Endothelial cell of umbilical vein (primary cell): ENCODE results near the gene UBXN11. TPM values are rescaled to one million over a fixed set of nuclear protein-coding genes. Genes with fewer than 3 reads are reported as not detected.

Experiments used
- BruUV-seq: library from RNA; stranded (reverse); fragments of 400-500 nt; replicated peaks from 2 replicates; lab custom pipeline; 2021; lab: Mats Ljungman, UMichigan
- CTCF ChIA-PET: fragments of 300-600, 350-600 bp; sonication (Branson Sonifier 250); formaldehyde crosslinking; loops from one replicate; lab custom pipeline; 2021; ENCODE audit warnings: antibody characterized with exemption, inconsistent platforms; lab: Charles Lee
- POLR2A ChIA-PET: fragments of 300-600, 350-600 bp; sonication (Branson Sonifier 250); formaldehyde crosslinking; loops from one replicate; lab custom pipeline; 2021; ENCODE audit warnings: antibody characterized with exemption, inconsistent platforms; lab: Charles Lee
- DNase-seq: peaks from one replicate; pipeline ENCODE4 v3.0.0-alpha.2; 2011; ENCODE audit warnings: low read depth, low spot score
- FAIRE-seq: peaks from 2 replicates; lab custom pipeline; 2011; peaks lifted over from hg19 to GRCh38; lab: Jason Lieb, UNC
- H2AFZ ChIP-seq: 2 replicates; pipeline ENCODE4 v1.6.0; 2012; ENCODE audit warnings: low read depth, low read length, control low read depth, inconsistent platforms
- H3K27ac ChIP-seq: 2 replicates; pipeline ENCODE4 v1.5.1; 2011; ENCODE audit warnings: low read depth, mild to moderate bottlenecking, control low read depth, low read length, moderate library complexity; ENCODE audit not compliant: insufficient read depth
- H3K27me3 ChIP-seq, 2 experiments: 2 replicates each; pipeline versions ENCODE4 v1.6.0 to v1.6.1; 2011; ENCODE audit warnings: low read length in 2 of 2, mixed read lengths in 1 of 2; ENCODE audit not compliant: control insufficient read depth in 2 of 2, insufficient read depth in 2 of 2
- H3K36me3 ChIP-seq, 2 experiments: 2 replicates in 1 of 2; 3 replicates in 1 of 2; pipeline ENCODE4 v1.5.1; 2011; ENCODE audit warnings: low read length in 2 of 2, mild to moderate bottlenecking in 1 of 2, moderate library complexity in 1 of 2; ENCODE audit not compliant: control insufficient read depth in 2 of 2, insufficient read depth in 2 of 2; ENCODE audit errors: extremely low read depth in 1 of 2
- H3K4me1 ChIP-seq: 3 replicates; pipeline ENCODE4 v1.5.1; 2011; ENCODE audit warnings: mild to moderate bottlenecking, low read length; ENCODE audit not compliant: control insufficient read depth, insufficient read depth; ENCODE audit errors: extremely low read depth
- H3K4me2 ChIP-seq: 2 replicates; pipeline ENCODE4 v1.6.1; 2011; ENCODE audit warnings: low read length, control low read depth, mixed read lengths; ENCODE audit not compliant: insufficient read depth
- H3K4me3 ChIP-seq, 3 experiments: fragments of 200-600 bp in 1 of 3; sonication (generic), shearing (Covaris generic) in 1 of 3; replicated peaks in 1 of 3; 2 replicates each; pipeline ENCODE4 v1.5.1; 2011 to 2016; ENCODE audit warnings: control low read depth in 3 of 3, low read length in 3 of 3, mild to moderate bottlenecking in 2 of 3, inconsistent platforms in 1 of 3, low read depth in 1 of 3, moderate library complexity in 1 of 3; ENCODE audit not compliant: insufficient read depth in 1 of 3
- H3K79me2 ChIP-seq: 2 replicates; pipeline ENCODE4 v1.6.0; 2012; ENCODE audit warnings: low read length, inconsistent platforms; ENCODE audit not compliant: control insufficient read depth, insufficient read depth
- H3K9ac ChIP-seq: replicated peaks from 2 replicates; pipeline ENCODE3; 2011; ENCODE audit warnings: low read length, control low read depth; ENCODE audit not compliant: insufficient read depth; ENCODE audit errors: extremely low read depth
- H3K9me1 ChIP-seq: replicated peaks from 3 replicates; pipeline ENCODE4 v1.6.0; 2011; ENCODE audit warnings: mild to moderate bottlenecking, low read length; ENCODE audit not compliant: control insufficient read depth, insufficient read depth; ENCODE audit errors: extremely low read depth
- H3K9me3 ChIP-seq: replicated peaks from 2 replicates; pipeline ENCODE4 v1.5.1; 2012; ENCODE audit warnings: low read length, inconsistent platforms; ENCODE audit not compliant: control insufficient read depth, insufficient read depth
- H4K20me1 ChIP-seq: replicated peaks from 2 replicates; pipeline ENCODE3; 2011; ENCODE audit warnings: mild to moderate bottlenecking, low read length; ENCODE audit not compliant: control insufficient read depth, insufficient read depth; ENCODE audit errors: extremely low read depth
- EZH2 ChIP-seq: IDR thresholded peaks from 2 replicates; pipeline ENCODE4 v1.6.1; 2012; ENCODE audit warnings: borderline replicate concordance, low read depth, mild to moderate bottlenecking, moderate library complexity, low read length, inconsistent platforms; ENCODE audit not compliant: severe bottlenecking
- GATA2 ChIP-seq: IDR thresholded peaks from 2 replicates; pipeline ENCODE4 v1.7.0; 2011; ENCODE audit warnings: low read depth, mild to moderate bottlenecking, moderate library complexity, mixed read lengths, low read length; ENCODE audit not compliant: insufficient read length, insufficient read depth
- POLR2A ChIP-seq: IDR thresholded peaks from 2 replicates; pipeline ENCODE4 v1.6.1; 2012; ENCODE audit warnings: low read depth, mild to moderate bottlenecking, control low read depth, low read length
- POLR2AphosphoS5 ChIP-seq: IDR thresholded peaks from 2 replicates; pipeline ENCODE4 v1.6.1; 2012; ENCODE audit warnings: low read depth, mild to moderate bottlenecking, control low read depth, low read length, moderate library complexity; ENCODE audit not compliant: insufficient read depth
- dilution Hi-C: fragments of 300-500 bp; cut with MboI; formaldehyde crosslinking; loops from one replicate; pipeline ENCODE4 v1.15.0; 2019; ENCODE audit warnings: low sequenced_read_pairs; ENCODE audit not compliant: extremely low pct_ligation_motif_present
- intact Hi-C: fragments of 100-400 bp; cut with micrococcal nuclease; formaldehyde crosslinking; loops from one replicate; pipeline ENCODE4 v1.10.0; 2022
- polyA plus RNA-seq, 4 experiments: library from polyadenylated mRNA; depleted of rRNA in 3 of 4; stranded (reverse) in 3 of 4; unstranded in 1 of 4; fragments of >200 nt; gene quantifications; 2 replicates each; pipeline versions ENCODE4 v1.2.1 to v1.2.3, GENCODE V29; 2011 to 2012; ENCODE audit warnings: missing spikeins in 1 of 4
- total RNA-seq: library from RNA; stranded (reverse); gene quantifications from 2 replicates; pipeline ENCODE4 v1.2.3, GENCODE V29; 2021
- TF ChIP-seq, protein P1 (sequence below), 2 donors: IDR thresholded peaks; 1 replicate in 1 of 2; 2 replicates in 1 of 2; pipeline ENCODE4 v1.5.1; 2011; ENCODE audit warnings: low read length in 2 of 2, mild to moderate bottlenecking in 2 of 2, moderate library complexity in 2 of 2, control low read depth in 1 of 2, inconsistent platforms in 1 of 2, low read depth in 1 of 2; ENCODE audit not compliant: insufficient read depth in 1 of 2; ENCODE audit errors: extremely low read depth in 1 of 2
- TF ChIP-seq, protein P2 (sequence below): IDR thresholded peaks from 2 replicates; pipeline ENCODE4 v1.6.1; 2011; ENCODE audit not compliant: insufficient read depth, insufficient read length

Gene UBXN11
- total and polyA plus RNA-seq, 2 donors (not counting 3 experiments of a cell fraction or from before 2014, with no cell fraction given) = 14.8 to 15.6 TPM

DNA sequence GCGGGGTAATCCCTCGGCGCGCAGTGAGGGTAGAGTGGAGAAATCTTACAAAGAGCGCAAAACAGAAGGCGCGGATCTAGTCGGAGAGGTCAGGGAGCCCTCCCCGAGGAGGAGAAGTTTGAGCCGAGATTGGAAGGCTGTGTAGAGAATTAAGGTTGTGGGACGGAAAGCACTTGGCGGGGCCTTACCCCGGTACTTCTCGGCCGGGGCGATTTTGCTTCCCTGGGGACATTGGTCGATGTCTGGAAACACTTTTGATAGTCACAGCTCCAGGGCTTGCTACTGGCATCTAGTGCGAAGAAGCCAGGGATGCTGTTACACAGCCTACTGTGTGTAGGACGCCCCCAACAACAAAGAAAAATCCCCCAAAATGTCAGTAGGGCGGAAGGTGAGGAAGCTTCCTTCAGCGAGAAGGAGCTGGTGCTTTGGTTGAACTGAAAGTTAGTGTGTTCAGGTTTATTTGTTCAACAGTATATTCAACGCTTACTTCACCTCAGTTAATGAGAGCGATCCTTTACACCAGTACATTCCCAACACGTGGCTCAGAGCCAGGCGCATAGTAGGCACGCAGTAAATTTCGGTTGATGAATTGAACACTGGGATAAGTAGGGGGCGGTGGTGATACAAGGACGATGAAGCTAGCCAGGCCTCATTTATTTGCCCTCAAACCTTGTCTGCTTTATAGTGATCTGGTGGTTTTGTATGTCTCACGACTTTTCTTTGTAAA, 71.6 kb downstream of the UBXN11 start:
- Histone ChIP-seq H3K4me2 (peak overlapping the region; percentile 77), H3K9ac (peak overlapping the region; percentile 66), H3K9me1 (no peaks in the 10 kb centered on the region), H4K20me1 (no peaks in the 10 kb centered on the region), H3K79me2 (peaks cover 49% of the 10 kb centered on the region), H3K4me3 (peak overlapping the region; percentile 35 to 78 (median 65)), H3K4me1 (peaks cover 12% of the 10 kb centered on the region), H3K9me3 (no peaks in the 10 kb centered on the region), H3K27ac (peak overlapping the region; percentile 9), H2AFZ (peak overlapping the region; percentile 73), H3K36me3 (no peaks in the 10 kb centered on the region), H3K27me3 (no peaks in the 10 kb centered on the region)
- peak; percentile 54 for DNase-seq
- CTCF ChIA-PET = interaction anchor here (0.6 to 3.7 kb wide), 34 partner anchors 9 to 237 kb away, joined by 3 to 44 read pairs (median 6); partner anchors contain the start of genes C1orf232, CATSPER4, PAFAH2 and SH3BGRL3
- BruUV-seq = no TSS peak
- dilution Hi-C loops = no loop called here
- TF ChIP-seq, protein P1, sequence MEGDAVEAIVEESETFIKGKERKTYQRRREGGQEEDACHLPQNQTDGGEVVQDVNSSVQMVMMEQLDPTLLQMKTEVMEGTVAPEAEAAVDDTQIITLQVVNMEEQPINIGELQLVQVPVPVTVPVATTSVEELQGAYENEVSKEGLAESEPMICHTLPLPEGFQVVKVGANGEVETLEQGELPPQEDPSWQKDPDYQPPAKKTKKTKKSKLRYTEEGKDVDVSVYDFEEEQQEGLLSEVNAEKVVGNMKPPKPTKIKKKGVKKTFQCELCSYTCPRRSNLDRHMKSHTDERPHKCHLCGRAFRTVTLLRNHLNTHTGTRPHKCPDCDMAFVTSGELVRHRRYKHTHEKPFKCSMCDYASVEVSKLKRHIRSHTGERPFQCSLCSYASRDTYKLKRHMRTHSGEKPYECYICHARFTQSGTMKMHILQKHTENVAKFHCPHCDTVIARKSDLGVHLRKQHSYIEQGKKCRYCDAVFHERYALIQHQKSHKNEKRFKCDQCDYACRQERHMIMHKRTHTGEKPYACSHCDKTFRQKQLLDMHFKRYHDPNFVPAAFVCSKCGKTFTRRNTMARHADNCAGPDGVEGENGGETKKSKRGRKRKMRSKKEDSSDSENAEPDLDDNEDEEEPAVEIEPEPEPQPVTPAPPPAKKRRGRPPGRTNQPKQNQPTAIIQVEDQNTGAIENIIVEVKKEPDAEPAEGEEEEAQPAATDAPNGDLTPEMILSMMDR (IDR thresholded peaks at IDR 0.05; ENCODE audit: extremely low read depth in 1 of 2, insufficient read depth in 1 of 2, low read depth in 1 of 2, low read length in 2 of 2) = no peak
- TF ChIP-seq POLR2A (no peak), POLR2AphosphoS5 (peak; percentile 21), GATA2 (no peak), EZH2 (no peak)
- TF ChIP-seq, protein P2, sequence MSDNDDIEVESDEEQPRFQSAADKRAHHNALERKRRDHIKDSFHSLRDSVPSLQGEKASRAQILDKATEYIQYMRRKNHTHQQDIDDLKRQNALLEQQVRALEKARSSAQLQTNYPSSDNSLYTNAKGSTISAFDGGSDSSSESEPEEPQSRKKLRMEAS = no peak
- peak; percentile 72 for FAIRE-seq
- intact Hi-C loops = loop anchor here (1.0 to 2.0 kb wide), 4 partner anchors 42 to 200 kb away; partner anchors contain the start of gene ZNF593
- POLR2A ChIA-PET = interaction anchor here (0.6 to 1.0 kb wide), 3 partner anchors 51 to 172 kb away, joined by 3 read pairs; no protein-coding TSS in a partner anchor
